Ascending aorta (tissue), 2 donors: ENCODE data around the gene KCNQ5. TPM values are rescaled to one million over a fixed set of nuclear protein-coding genes. Genes with fewer than 3 reads are reported as not detected.
"Not testable (repeated sequence)": the region's sequence is repeated elsewhere in the genome, so short reads cannot be mapped to it uniquely, and the experiment has no call there.

ENCODE experiments used
- DNase-seq, 2 donors: peaks; one replicate each; pipeline ENCODE4 v3.0.0-alpha.2; 2019; ENCODE audit warnings: low spot score in 2 of 2
- H3K27ac ChIP-seq, 2 donors: fragments of 200-600 bp; sonication (generic); one replicate each; pipeline ENCODE4 v1.5.1; 2016 to 2017; ENCODE audit warnings: mild to moderate bottlenecking in 1 of 2
- H3K27me3 ChIP-seq: fragments of 200-600 bp; sonication (generic); one replicate; pipeline ENCODE4 v1.5.1; 2017
- H3K36me3 ChIP-seq, 2 donors: fragments of 200-600 bp; sonication (generic); one replicate each; pipeline ENCODE4 v1.5.1; 2016
- H3K4me1 ChIP-seq, 2 donors: fragments of 200-600 bp; sonication (generic); one replicate each; pipeline ENCODE4 v1.5.1; 2016 to 2017; ENCODE audit warnings: mild to moderate bottlenecking in 1 of 2
- H3K4me3 ChIP-seq, 2 donors: fragments of 200-600 bp; sonication (generic); one replicate each; pipeline ENCODE4 v1.5.1; 2016 to 2017; ENCODE audit warnings: mild to moderate bottlenecking in 1 of 2
- H3K9me3 ChIP-seq, 2 donors: fragments of 200-600 bp; sonication (generic); one replicate each; pipeline ENCODE4 v1.5.1; 2016
- intact Hi-C: fragments of 100-400 bp; cut with DNase I; formaldehyde crosslinking; loops from one replicate; pipeline ENCODE4 v1.15.1; 2023
- total RNA-seq: library from RNA; depleted of rRNA; stranded (reverse); fragments of >200 nt; gene quantifications from one replicate; pipeline ENCODE4 v1.1.0, GENCODE V29; 2016
- TF ChIP-seq, protein P1 (sequence below), 3 experiments: fragments of 200-600 bp in 2 of 3; fragments of 450-650 bp in 1 of 3; sonication (generic) in 2 of 3; IDR thresholded peaks; one replicate each; pipeline ENCODE4 v1.5.1; 2016 to 2019; ENCODE audit warnings: antibody characterized with exemption in 3 of 3, mild to moderate bottlenecking in 1 of 3, moderate library complexity in 1 of 3

Gene KCNQ5
- total RNA-seq, 1 donor from 2014 or later, result 4.5 TPM

DNA sequence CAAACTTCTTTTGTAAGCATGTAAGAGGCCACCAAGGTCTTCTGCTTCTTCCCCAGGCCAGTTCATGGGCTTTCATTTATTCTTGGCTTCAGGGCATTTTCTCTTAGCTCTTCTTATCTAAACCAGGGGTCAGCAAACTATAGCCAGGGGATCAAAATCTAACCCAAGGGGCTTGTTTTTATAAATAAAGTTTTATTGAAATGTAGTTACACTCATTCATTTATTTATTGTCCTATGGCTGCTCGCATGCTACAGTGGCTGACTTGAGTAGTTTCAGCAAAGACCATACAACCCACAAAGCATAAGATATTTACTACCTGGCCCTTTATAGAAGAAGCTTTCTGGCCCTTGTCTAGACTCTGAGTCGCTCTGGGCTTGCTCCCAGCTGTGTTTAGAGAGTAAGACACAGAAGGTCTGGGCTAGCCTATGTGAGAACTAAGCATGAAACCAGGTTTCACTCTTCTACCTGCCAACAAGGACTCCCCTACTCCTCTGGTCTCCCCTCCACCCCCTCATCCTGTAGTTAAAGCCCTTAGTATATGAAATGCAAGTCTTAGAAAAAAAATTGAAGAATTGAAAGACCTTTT lies 560.2 kb downstream of the KCNQ5 start:
- intact Hi-C loops, result no loop called here
- H3K4me3 ChIP-seq, result no peak overlapping the region
- DNase-seq, result no peak
- no peaks in the 10 kb centered on the region for H3K4me1 ChIP-seq
- H3K9me3 ChIP-seq, result no peaks in the 10 kb centered on the region
- no peak overlapping the region for H3K27ac ChIP-seq
- H3K27me3 ChIP-seq, result no peaks in the 10 kb centered on the region
- no peaks in the 10 kb centered on the region for H3K36me3 ChIP-seq
- TF ChIP-seq, protein P1, sequence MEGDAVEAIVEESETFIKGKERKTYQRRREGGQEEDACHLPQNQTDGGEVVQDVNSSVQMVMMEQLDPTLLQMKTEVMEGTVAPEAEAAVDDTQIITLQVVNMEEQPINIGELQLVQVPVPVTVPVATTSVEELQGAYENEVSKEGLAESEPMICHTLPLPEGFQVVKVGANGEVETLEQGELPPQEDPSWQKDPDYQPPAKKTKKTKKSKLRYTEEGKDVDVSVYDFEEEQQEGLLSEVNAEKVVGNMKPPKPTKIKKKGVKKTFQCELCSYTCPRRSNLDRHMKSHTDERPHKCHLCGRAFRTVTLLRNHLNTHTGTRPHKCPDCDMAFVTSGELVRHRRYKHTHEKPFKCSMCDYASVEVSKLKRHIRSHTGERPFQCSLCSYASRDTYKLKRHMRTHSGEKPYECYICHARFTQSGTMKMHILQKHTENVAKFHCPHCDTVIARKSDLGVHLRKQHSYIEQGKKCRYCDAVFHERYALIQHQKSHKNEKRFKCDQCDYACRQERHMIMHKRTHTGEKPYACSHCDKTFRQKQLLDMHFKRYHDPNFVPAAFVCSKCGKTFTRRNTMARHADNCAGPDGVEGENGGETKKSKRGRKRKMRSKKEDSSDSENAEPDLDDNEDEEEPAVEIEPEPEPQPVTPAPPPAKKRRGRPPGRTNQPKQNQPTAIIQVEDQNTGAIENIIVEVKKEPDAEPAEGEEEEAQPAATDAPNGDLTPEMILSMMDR (IDR thresholded peaks at IDR 0.05), result no peak

- H3K4me3 ChIP-seq, H3K4me1 ChIP-seq, H3K36me3 ChIP-seq, DNase-seq, H3K27me3 ChIP-seq, H3K27ac ChIP-seq, H3K9me3 ChIP-seq, intact Hi-C loops: not testable (repeated sequence)
Observed at GRCh38 chr6:73193302-73193701, 571.4 kb downstream of the KCNQ5 start.

GRCh38 chr6:73194744-73195143 lies 572.9 kb downstream of the KCNQ5 start:
- Histone ChIP-seq H3K36me3 (peaks cover 0 to 3% of the 10 kb centered on the region in 2 donors), H3K4me3 (no peak overlapping the region), H3K27me3 (no peaks in the 10 kb centered on the region), H3K4me1 (no peaks in the 10 kb centered on the region), H3K27ac (no peak overlapping the region), H3K9me3 (no peaks in the 10 kb centered on the region)
- TF ChIP-seq, protein P1 (IDR thresholded peaks at IDR 0.05), result no peak
- intact Hi-C loops, result no loop called here
- no peak for DNase-seq

- Histone ChIP-seq H3K27ac (no peak overlapping the region), H3K4me1 (no peaks in the 10 kb centered on the region), H3K27me3 (no peaks in the 10 kb centered on the region), H3K4me3 (no peak overlapping the region), H3K9me3 (no peaks in the 10 kb centered on the region), H3K36me3 (no peaks in the 10 kb centered on the region)
- DNase-seq, result no peak
- TF ChIP-seq, protein P1 (IDR thresholded peaks at IDR 0.05), result no peak
- intact Hi-C loops, result no loop called here
Observed at GRCh38 chr6:73200247-73200646, 578.4 kb downstream of the KCNQ5 start.

- DNase-seq, result no peak
- no peaks in the 10 kb centered on the region for H3K36me3 ChIP-seq
- no peaks in the 10 kb centered on the region for H3K27me3 ChIP-seq
- H3K9me3 ChIP-seq, result no peaks in the 10 kb centered on the region
- H3K4me3 ChIP-seq, result no peak overlapping the region
- TF ChIP-seq, protein P1 (IDR thresholded peaks at IDR 0.05), result no peak
- intact Hi-C loops, result no loop called here
- H3K27ac ChIP-seq, result no peak overlapping the region
- no peaks in the 10 kb centered on the region for H3K4me1 ChIP-seq
Observed at GRCh38 chr6:73200735-73201134, 578.9 kb downstream of the KCNQ5 start.

DNA sequence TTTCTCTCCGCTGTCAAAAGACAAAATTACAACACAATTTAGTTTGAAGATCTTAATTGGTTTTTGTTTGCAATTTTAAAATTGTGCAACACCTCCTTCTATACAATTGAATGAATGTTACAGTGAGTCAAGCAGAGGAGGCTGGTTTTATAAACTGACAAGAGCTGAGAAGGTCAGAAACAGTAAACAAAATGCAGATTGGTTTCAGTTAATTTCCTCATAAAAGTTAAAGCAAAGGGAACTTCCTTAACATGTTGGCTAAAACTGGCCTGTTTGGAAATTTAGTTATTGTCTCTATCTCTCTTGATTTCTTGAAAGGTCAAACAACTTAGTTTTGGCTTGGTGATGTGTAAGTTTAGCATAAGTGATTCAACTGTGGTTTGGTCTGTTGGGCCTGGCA lies 581.2 kb downstream of the KCNQ5 start:
- no peak for DNase-seq
- Histone ChIP-seq H3K4me1 (no peaks in the 10 kb centered on the region), H3K4me3 (no peak overlapping the region), H3K36me3 (no peaks in the 10 kb centered on the region), H3K27me3 (no peaks in the 10 kb centered on the region), H3K27ac (no peak overlapping the region), H3K9me3 (no peaks in the 10 kb centered on the region)
- TF ChIP-seq, protein P1 (IDR thresholded peaks at IDR 0.05), result no peak
- intact Hi-C loops, result no loop called here
